Ovary (tissue), 9 donors: ENCODE measurements around the gene FLNB. TPM values are rescaled to one million over a fixed set of nuclear protein-coding genes. Genes with fewer than 3 reads are reported as not detected.

Experiments
- DNase-seq, 5 donors: peaks; one replicate each; pipeline ENCODE4 v3.0.0-alpha.2; 2019 to 2020
- H3K27ac ChIP-seq, 2 donors: fragments of 200-600 bp; one replicate each; pipeline versions ENCODE4 v1.5.1 to v1.8.0; 2019 to 2022
- H3K27me3 ChIP-seq: fragments of 200-600 bp; one replicate; pipeline ENCODE4 v1.8.0; 2022
- H3K36me3 ChIP-seq: fragments of 200-600 bp; sonication (generic); one replicate; pipeline ENCODE4 v1.5.1; 2019
- H3K4me1 ChIP-seq: one replicate; pipeline ENCODE4 v1.8.1; 2013; ENCODE audit warnings: mild to moderate bottlenecking, moderate library complexity; ENCODE audit not compliant: insufficient read depth
- H3K4me3 ChIP-seq: fragments of 200-600 bp; sonication (generic); one replicate; pipeline ENCODE4 v1.5.1; 2017
- H3K9me3 ChIP-seq, 2 donors: fragments of 200-600 bp in 1 of 2; sonication (generic) in 1 of 2; one replicate each; pipeline versions ENCODE4 v1.5.1 to v1.8.1; 2013 to 2019; ENCODE audit warnings: mild to moderate bottlenecking in 1 of 2, moderate library complexity in 1 of 2
- CTCF ChIP-seq, 3 donors: fragments of 450-650 bp in 2 of 3; fragments of 200-600 bp in 1 of 3; IDR thresholded peaks; one replicate each; pipeline versions ENCODE4 v1.5.1 to v1.8.0; 2016 to 2022; ENCODE audit warnings: antibody characterized with exemption in 3 of 3, mild to moderate bottlenecking in 1 of 3
- EP300 ChIP-seq: sonication (generic); formaldehyde crosslinking; IDR thresholded peaks from one replicate; pipeline ENCODE4 v1.6.1; 2017; ENCODE audit warnings: antibody characterized with exemption
- POLR2A ChIP-seq: fragments of 450-650 bp; IDR thresholded peaks from one replicate; pipeline ENCODE4 v1.6.1; 2017; ENCODE audit warnings: antibody characterized with exemption, mild to moderate bottlenecking, moderate library complexity
- WGBS, 3 donors: extraction: QIAGEN DNeasy Blood & Tissue Kit in 1 of 3; methylation state at CpG; one replicate each; pipeline versions ENCODE4 v1.1.5 to v1.1.7; 2013 to 2017; 5-methylcytosine and 5-hydroxymethylcytosine counted together
- intact Hi-C, 4 donors: fragments of 100-400 bp; cut with DNase I; formaldehyde crosslinking; loops; one replicate each; pipeline versions ENCODE4 v1.11.0 to v1.15.1; 2022 to 2023
- polyA plus RNA-seq, 2 donors: library from polyadenylated mRNA; stranded (reverse); fragments of 200-250 nt in 1 of 2; fragments of 350-450 nt in 1 of 2; fragmentation: Illumina TruSeq in 1 of 2; extraction: RNeasy Lipid Tissue Mini Kit (QIAGEN cat#74804) in 1 of 2; gene quantifications; one replicate each; pipeline ENCODE4 v1.2.3, GENCODE V29; 2013 to 2014
- total RNA-seq, 7 donors: library from RNA; depleted of rRNA in 2 of 7; stranded (reverse); fragments of >200 nt in 2 of 7; fragmentation: NEBNext Ultra II Directional in 3 of 7; extraction: Animal tissue kit (Norgen Biotek cat#: 25700) in 3 of 7; gene quantifications; one replicate each; pipeline versions ENCODE4 v1.1.0 to v1.2.4, GENCODE V29; 2016 to 2023
- donor health status: DM: no; HTN: no; CAD: no; lungs with moderate emphysema.
- donor health status: DM: no; HTN: no; CAD: no.
- donor health status: Bipolar disorder and iron deficiency.
- donor health status: DM: yes; HTN: yes; CAD: no.
- donor health status: DM: no; HTN: no; CAD: no.
- donor health status: DM: yes; HTN: yes; CAD: no.

Gene FLNB
- total and polyA plus RNA-seq, 9 donors, result 51.9 to 190 (median 126) TPM

- no peaks in the 10 kb centered on the region for H3K36me3 ChIP-seq
- H3K27ac ChIP-seq, result peak overlapping the region in 1 of 2 donors; percentile 85
- 38 to 71% (median 48%) methylated on average over 8 of the region's 8 CpGs for WGBS, 3 donors
- DNase-seq, result no peak
- H3K4me1 ChIP-seq, result peaks cover 17% of the 10 kb centered on the region
- no peak for TF ChIP-seq POLR2A
- no peak for TF ChIP-seq CTCF (IDR thresholded peaks at IDR 0.05)
- no peak for TF ChIP-seq EP300
- no peaks in the 10 kb centered on the region for H3K27me3 ChIP-seq
- no peaks in the 10 kb centered on the region for H3K9me3 ChIP-seq
- no peak overlapping the region for H3K4me3 ChIP-seq
- intact Hi-C loops, result loop anchor here in 2 of 4 donors (10.0 kb wide), 2 partner anchors 89 to 99 kb away; partner anchors contain the start of gene FLNB (in 1 of the 2)
Measured at GRCh38 chr3:58104151-58104550, 95.9 kb downstream of the FLNB start.

GRCh38 chr3:58104712-58105111 is 96.5 kb downstream of the FLNB start:
- WGBS, 3 donors, result 88 to 96% (median 92%) methylated on average over 2 of the region's 2 CpGs
- no peaks in the 10 kb centered on the region for H3K36me3 ChIP-seq
- H3K9me3 ChIP-seq, result no peaks in the 10 kb centered on the region
- TF ChIP-seq EP300 (no peak), POLR2A (no peak), CTCF (IDR thresholded peaks at IDR 0.05) (no peak)
- DNase-seq, result no peak
- no peaks in the 10 kb centered on the region for H3K27me3 ChIP-seq
- H3K4me3 ChIP-seq, result no peak overlapping the region
- H3K27ac ChIP-seq, result peak overlapping the region in 1 of 2 donors; percentile 85
- intact Hi-C loops, result loop anchor here in 2 of 4 donors (10.0 kb wide), 2 partner anchors 90 to 100 kb away; partner anchors contain the start of gene FLNB (in 1 of the 2)
- peaks cover 17% of the 10 kb centered on the region for H3K4me1 ChIP-seq

DNA sequence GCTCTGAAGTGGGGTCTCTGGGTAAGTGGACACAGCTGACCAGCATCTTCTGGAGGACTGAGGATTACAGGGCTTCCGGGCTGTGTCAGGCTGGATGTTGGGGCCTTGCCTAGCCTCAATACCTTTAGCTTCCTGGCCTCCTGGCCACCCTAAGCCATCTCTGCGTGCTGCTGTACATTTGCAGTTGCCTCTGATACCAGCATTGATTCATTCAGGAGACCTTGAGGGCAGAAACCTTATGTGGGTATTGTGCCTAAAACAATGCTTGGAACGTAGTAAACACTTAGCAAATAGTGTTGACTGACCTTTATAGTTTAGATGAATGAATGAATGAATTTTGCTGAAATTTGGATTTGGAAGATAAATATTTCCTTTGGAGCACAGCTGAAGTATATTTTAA is 97.0 kb downstream of the FLNB start:
- no peaks in the 10 kb centered on the region for H3K9me3 ChIP-seq
- DNase-seq, result no peak
- H3K27me3 ChIP-seq, result no peaks in the 10 kb centered on the region
- 94 to 96% (median 94%) methylated on average over 3 of the region's 3 CpGs for WGBS, 3 donors
- no peak overlapping the region for H3K27ac ChIP-seq
- no peak overlapping the region for H3K4me3 ChIP-seq
- peaks cover 17% of the 10 kb centered on the region for H3K4me1 ChIP-seq
- TF ChIP-seq POLR2A (no peak), CTCF (IDR thresholded peaks at IDR 0.05) (no peak), EP300 (no peak)
- intact Hi-C loops, result loop anchor here in 2 of 4 donors (10.0 kb wide), 2 partner anchors 90 to 100 kb away; partner anchors contain the start of gene FLNB (in 1 of the 2)
- H3K36me3 ChIP-seq, result no peaks in the 10 kb centered on the region

DNA sequence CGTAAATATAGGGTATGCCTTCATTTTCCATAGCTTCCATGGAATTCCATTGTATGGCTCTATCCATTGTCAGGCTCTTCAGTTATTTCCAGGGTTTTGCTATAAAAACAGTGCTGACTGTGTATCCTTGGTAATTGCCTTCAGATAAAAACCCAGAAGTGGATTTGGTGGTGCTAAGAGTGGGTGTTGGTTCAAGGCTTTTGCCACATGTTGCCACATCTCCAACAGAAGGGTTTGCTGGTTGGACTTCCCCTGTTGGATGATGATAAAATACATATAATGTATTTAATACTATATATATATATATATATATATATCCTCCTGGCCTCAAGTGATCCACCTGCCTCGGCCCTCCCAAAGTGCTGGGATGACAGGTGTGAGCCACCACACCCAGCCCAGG is 97.8 kb downstream of the FLNB start:
- intact Hi-C loops, result loop anchor here in 2 of 4 donors (10.0 kb wide), 2 partner anchors 91 to 101 kb away; partner anchors contain the start of gene FLNB (in 1 of the 2)
- DNase-seq, result no peak
- Histone ChIP-seq H3K4me3 (no peak overlapping the region), H3K9me3 (no peaks in the 10 kb centered on the region), H3K36me3 (no peaks in the 10 kb centered on the region), H3K27me3 (no peaks in the 10 kb centered on the region), H3K27ac (no peak overlapping the region), H3K4me1 (peaks cover 17% of the 10 kb centered on the region)
- 94 to 99% (median 98%) methylated on average over 2 of the region's 2 CpGs for WGBS, 3 donors
- TF ChIP-seq EP300 (no peak), CTCF (IDR thresholded peaks at IDR 0.05) (no peak), POLR2A (no peak)
